Left lung (tissue), 10 donors: ENCODE results near the gene MEI4. TPM values are rescaled to one million over a fixed set of nuclear protein-coding genes. Genes with fewer than 3 reads are reported as not detected.

Source experiments
- ATAC-seq: fragments of 200-7000 bp; cut with Tn5 transposase; one replicate; pipeline ENCODE4 v1.9.1; 2020; ENCODE audit warnings: moderate library complexity
- DNase-seq, 4 donors: peaks; one replicate each; pipeline ENCODE4 v3.0.0-alpha.2; 2013 to 2020
- H3K27ac ChIP-seq, 2 donors: fragments of 200-600 bp; sonication (generic) in 1 of 2; one replicate each; pipeline versions ENCODE4 v1.5.0 to v1.8.0; 2020 to 2021
- H3K27me3 ChIP-seq, 2 donors: fragments of 200-600 bp; sonication (generic) in 1 of 2; one replicate each; pipeline versions ENCODE4 v1.5.0 to v1.8.0; 2020 to 2021
- H3K36me3 ChIP-seq, 2 donors: fragments of 200-600 bp; sonication (generic) in 1 of 2; one replicate each; pipeline versions ENCODE4 v1.5.0 to v1.8.0; 2020 to 2021
- H3K4me1 ChIP-seq, 2 donors: fragments of 200-600 bp; one replicate each; pipeline ENCODE4 v1.8.0; 2021
- H3K4me3 ChIP-seq, 2 donors: fragments of 200-600 bp; sonication (generic) in 1 of 2; one replicate each; pipeline versions ENCODE4 v1.5.0 to v1.8.0; 2020 to 2021; ENCODE audit warnings: mild to moderate bottlenecking in 1 of 2
- H3K9me3 ChIP-seq, 2 donors: fragments of 200-600 bp; sonication (generic) in 1 of 2; one replicate each; pipeline versions ENCODE4 v1.5.0 to v1.8.0; 2020 to 2021
- CTCF ChIP-seq, 2 donors: fragments of 200-600 bp; sonication (generic) in 1 of 2; IDR thresholded peaks; one replicate each; pipeline versions ENCODE4 v1.5.0 to v1.8.0; 2021; ENCODE audit warnings: antibody characterized with exemption in 2 of 2
- intact Hi-C, 2 donors: fragments of 100-400 bp; cut with DNase I; formaldehyde crosslinking; loops; one replicate each; pipeline versions ENCODE4 v1.11.2 to v1.14.2; 2022
- polyA plus RNA-seq, 6 donors: library from polyadenylated mRNA; unstranded; fragments of 120-200 nt; gene quantifications; one replicate each; pipeline ENCODE4 v1.2.1, GENCODE V29; 2013; ENCODE audit not compliant: insufficient read length in 6 of 6
- total RNA-seq, 2 donors: library from RNA; stranded (reverse); fragmentation: NEBNext Ultra II Directional; extraction: Animal tissue kit (Norgen Biotek cat#: 25700); gene quantifications; one replicate each; pipeline ENCODE4 v1.2.1, GENCODE V29; 2021
- donor health status: DM: no; HTN: yes; CAD: no.
- donor health status: DM: no; HTN: no; CAD: no.

Gene MEI4
- total and polyA plus RNA-seq, 8 donors = 0.05 to 0.24 (median 0.10) TPM; not detected in 2

GRCh38 chr6:77844822-77845221 lies 192.0 kb downstream of the MEI4 start:
- Histone ChIP-seq H3K9me3 (peaks cover 0 to 4% of the 10 kb centered on the region in 2 donors), H3K27ac (no peak overlapping the region), H3K27me3 (no peaks in the 10 kb centered on the region), H3K4me1 (no peaks in the 10 kb centered on the region), H3K4me3 (no peak overlapping the region), H3K36me3 (no peaks in the 10 kb centered on the region)
- intact Hi-C loops = no loop called here
- no peak for ATAC-seq
- DNase-seq = no peak
- no peak for TF ChIP-seq CTCF (IDR thresholded peaks at IDR 0.05)

GRCh38 chr6:77853401-77853800 lies 200.6 kb downstream of the MEI4 start:
- H3K36me3 ChIP-seq = no peaks in the 10 kb centered on the region
- H3K4me1 ChIP-seq = no peaks in the 10 kb centered on the region

GRCh38 chr6:77856391-77856790 lies 203.6 kb downstream of the MEI4 start:
- H3K36me3 ChIP-seq = no peaks in the 10 kb centered on the region
- H3K27me3 ChIP-seq = no peaks in the 10 kb centered on the region
- no peak for TF ChIP-seq CTCF (IDR thresholded peaks at IDR 0.05)
- H3K27ac ChIP-seq = no peak overlapping the region
- H3K9me3 ChIP-seq = peaks cover 0 to 2% of the 10 kb centered on the region in 2 donors
- no peak for DNase-seq
- intact Hi-C loops = no loop called here
- H3K4me3 ChIP-seq = no peak overlapping the region
- no peak for ATAC-seq
- no peaks in the 10 kb centered on the region for H3K4me1 ChIP-seq

More at GRCh38 chr6:77853401-77853800, 200.6 kb downstream of the MEI4 start:
- intact Hi-C loops = no loop called here
- ATAC-seq = no peak
- Histone ChIP-seq H3K9me3 (peaks cover 0 to 4% of the 10 kb centered on the region in 2 donors), H3K27me3 (no peaks in the 10 kb centered on the region), H3K4me3 (no peak overlapping the region), H3K27ac (no peak overlapping the region)
- TF ChIP-seq CTCF (IDR thresholded peaks at IDR 0.05) = no peak
- no peak for DNase-seq

- Histone ChIP-seq H3K27ac (no peak overlapping the region), H3K27me3 (no peaks in the 10 kb centered on the region), H3K4me3 (no peak overlapping the region), H3K9me3 (peaks cover 0 to 2% of the 10 kb centered on the region in 2 donors), H3K36me3 (no peaks in the 10 kb centered on the region), H3K4me1 (no peaks in the 10 kb centered on the region)
- intact Hi-C loops = no loop called here
- ATAC-seq (no peak), DNase-seq (no peak)
- no peak for TF ChIP-seq CTCF (IDR thresholded peaks at IDR 0.05)
These were observed 204.6 kb downstream of the MEI4 start for GRCh38 chr6:77857421-77857820.

- Histone ChIP-seq H3K36me3 (no peaks in the 10 kb centered on the region), H3K4me3 (no peak overlapping the region), H3K9me3 (no peaks in the 10 kb centered on the region), H3K27me3 (no peaks in the 10 kb centered on the region), H3K27ac (no peak overlapping the region), H3K4me1 (no peaks in the 10 kb centered on the region)
- no peak for ATAC-seq
- no peak for DNase-seq
- intact Hi-C loops = no loop called here
- no peak for TF ChIP-seq CTCF (IDR thresholded peaks at IDR 0.05)
These were observed 223.5 kb downstream of the MEI4 start for GRCh38 chr6:77876300-77876699.
